PC-9 (cell line): ENCODE measurements around the gene CARS1.

Experiments used
- CTCF ChIP-seq: fragments of 200-600 bp; sonication (generic); conservative IDR thresholded peaks from 2 replicates; pipeline ENCODE4 v1.6.1; 2017; ENCODE audit warnings: mixed run types, antibody characterized with exemption, mild to moderate bottlenecking, moderate library complexity
- EZH2 ChIP-seq: fragments of 200-600 bp; sonication (generic); IDR thresholded peaks from 2 replicates; pipeline ENCODE4 v1.8.0; 2017; ENCODE audit warnings: antibody characterized with exemption, low read depth

GRCh38 chr11:3044915-3045314, 12.3 kb downstream of the CARS1 start:
- TF ChIP-seq CTCF, result no peak
- TF ChIP-seq EZH2, result no peak
